H1 (cell line): ENCODE data around the gene WNT9A. TPM values are rescaled to one million over a fixed set of nuclear protein-coding genes. Genes with fewer than 3 reads are reported as not detected.
A peak's percentile ranks its signal among the peaks of the same experiment; 100 is the strongest.

Source experiments
- CTCF ChIA-PET: fragments of 300-600 bp; sonication (Branson Sonifier 250); formaldehyde crosslinking; loops from one replicate; lab custom pipeline; 2021; ENCODE audit not compliant: partially characterized antibody; lab: Charles Lee
- POLR2A ChIA-PET: fragments of 300-600 bp; sonication (Branson Sonifier 250); formaldehyde crosslinking; loops from one replicate; lab custom pipeline; 2021; ENCODE audit warnings: inconsistent platforms; ENCODE audit not compliant: partially characterized antibody; lab: Charles Lee
- DNase-seq, 2 experiments: peaks; one replicate each; pipeline versions ENCODE4 v3.0.0 to v3.0.0-alpha.2; 2010 to 2022; ENCODE audit warnings: low spot score in 2 of 2, low read depth in 1 of 2, mixed read lengths in 1 of 2
- FAIRE-seq: peaks from 2 replicates; lab custom pipeline; 2011; peaks lifted over from hg19 to GRCh38; lab: Jason Lieb, UNC
- H2AFZ ChIP-seq: 2 replicates; pipeline ENCODE4 v1.8.1; 2012; ENCODE audit warnings: low read length, inconsistent platforms
- H2AK5ac ChIP-seq: 2 replicates; pipeline ENCODE4 v1.6.1; 2013; ENCODE audit warnings: low read depth, low read length
- H2BK120ac ChIP-seq: replicated peaks from 2 replicates; pipeline ENCODE3; 2013; ENCODE audit warnings: low read depth, low read length, inconsistent platforms
- H2BK12ac ChIP-seq: 2 replicates; pipeline ENCODE4 v1.6.1; 2013; ENCODE audit warnings: low read depth, low read length
- H2BK15ac ChIP-seq: 2 replicates; pipeline ENCODE4 v1.6.1; 2013; ENCODE audit warnings: low read length
- H2BK20ac ChIP-seq: 2 replicates; pipeline ENCODE4 v1.6.1; 2013; ENCODE audit warnings: low read length
- H2BK5ac ChIP-seq: 2 replicates; pipeline ENCODE4 v1.6.1; 2013; ENCODE audit warnings: low read depth, low read length
- H3K14ac ChIP-seq: 2 replicates; pipeline ENCODE4 v1.6.1; 2013; ENCODE audit warnings: inconsistent platforms; ENCODE audit not compliant: insufficient read length
- H3K18ac ChIP-seq: 2 replicates; pipeline ENCODE4 v1.6.1; 2013; ENCODE audit warnings: low read length; ENCODE audit errors: extremely low read depth
- H3K23ac ChIP-seq: 2 replicates; pipeline ENCODE4 v1.6.1; 2013; ENCODE audit warnings: inconsistent platforms; ENCODE audit not compliant: insufficient read length
- H3K23me2 ChIP-seq: 2 replicates; pipeline ENCODE4 v1.6.1; 2013; ENCODE audit warnings: low read depth, low read length
- H3K27ac ChIP-seq: 2 replicates; pipeline ENCODE4 v1.6.1; 2011; ENCODE audit warnings: low read depth, low read length, inconsistent platforms
- H3K27me3 ChIP-seq, 4 experiments: replicated peaks in 1 of 4; 1 replicate in 1 of 4; 2 replicates in 3 of 4; pipeline versions ENCODE4 v1.6.1 to v1.8.1; 2011 to 2013; ENCODE audit warnings: low read length in 3 of 4, mild to moderate bottlenecking in 3 of 4, inconsistent platforms in 2 of 4, mixed read lengths in 2 of 4, moderate library complexity in 1 of 4; ENCODE audit not compliant: control insufficient read depth in 3 of 4, insufficient read depth in 3 of 4; ENCODE audit errors: extremely low read depth in 1 of 4
- H3K36me3 ChIP-seq, 4 experiments: 2 replicates each; pipeline versions ENCODE4 v1.6.1 to v1.8.1; 2011 to 2013; ENCODE audit warnings: mild to moderate bottlenecking in 4 of 4, low read length in 3 of 4, moderate library complexity in 2 of 4, control low read depth in 1 of 4, inconsistent platforms in 1 of 4; ENCODE audit not compliant: insufficient read depth in 4 of 4, control insufficient read depth in 2 of 4
- H3K4ac ChIP-seq: replicated peaks from 2 replicates; pipeline ENCODE3; 2013; ENCODE audit warnings: low read length, low read depth, mixed read lengths, inconsistent platforms; ENCODE audit not compliant: insufficient read length
- H3K4me1 ChIP-seq, 4 experiments: replicated peaks in 1 of 4; 1 replicate in 1 of 4; 2 replicates in 3 of 4; pipeline versions ENCODE4 v1.6.1 to v1.8.1; 2011 to 2013; ENCODE audit warnings: low read length in 3 of 4, inconsistent platforms in 2 of 4, mixed read lengths in 1 of 4; ENCODE audit not compliant: insufficient read depth in 4 of 4, control insufficient read depth in 3 of 4
- H3K4me2 ChIP-seq, 2 experiments: 2 replicates each; pipeline versions ENCODE4 v1.6.1 to v1.8.1; 2011 to 2013; ENCODE audit warnings: low read depth in 2 of 2, low read length in 2 of 2, control low read depth in 1 of 2, inconsistent platforms in 1 of 2, mild to moderate bottlenecking in 1 of 2; ENCODE audit not compliant: insufficient read depth in 1 of 2
- H3K4me3 ChIP-seq, 4 experiments: fragments of 200-600, 300-600 bp in 1 of 4; sonication (generic), shearing (Covaris generic), sonication (Bioruptor Twin) in 1 of 4; 2 replicates each; pipeline versions ENCODE4 v1.5.1 to v1.8.1; 2011 to 2016; ENCODE audit warnings: low read length in 4 of 4, low read depth in 3 of 4, control low read depth in 2 of 4, inconsistent platforms in 2 of 4, mild to moderate bottlenecking in 2 of 4, mixed read lengths in 1 of 4, moderate library complexity in 1 of 4; ENCODE audit not compliant: insufficient read depth in 2 of 4; ENCODE audit errors: extremely low read depth in 1 of 4
- H3K56ac ChIP-seq: replicated peaks from 2 replicates; pipeline ENCODE3; 2013; ENCODE audit warnings: low read depth, mild to moderate bottlenecking, mixed read lengths, low read length, inconsistent platforms; ENCODE audit not compliant: insufficient read length
- H3K79me1 ChIP-seq: 2 replicates; pipeline ENCODE4 v1.6.1; 2013; ENCODE audit warnings: low read depth, low read length, control low read depth
- H3K79me2 ChIP-seq, 2 experiments: 2 replicates each; pipeline versions ENCODE4 v1.6.1 to v1.8.1; 2012 to 2013; ENCODE audit warnings: low read length in 2 of 2, mild to moderate bottlenecking in 2 of 2, inconsistent platforms in 1 of 2; ENCODE audit not compliant: insufficient read depth in 2 of 2, control insufficient read depth in 1 of 2
- H3K9ac ChIP-seq, 4 experiments: replicated peaks in 1 of 4; 1 replicate in 1 of 4; 2 replicates in 3 of 4; pipeline versions ENCODE4 v1.6.1 to v1.8.1; 2011 to 2013; ENCODE audit warnings: low read depth in 3 of 4, low read length in 3 of 4, control low read depth in 2 of 4, mild to moderate bottlenecking in 2 of 4, moderate library complexity in 2 of 4, inconsistent platforms in 1 of 4; ENCODE audit errors: extremely low read depth in 1 of 4
- H3K9me3 ChIP-seq, 2 experiments: 2 replicates each; pipeline versions ENCODE4 v1.6.1 to v1.8.1; 2012 to 2013; ENCODE audit warnings: mild to moderate bottlenecking in 2 of 2, moderate library complexity in 2 of 2, control low read depth in 1 of 2, inconsistent platforms in 1 of 2, low read depth in 1 of 2, low read length in 1 of 2, mixed read lengths in 1 of 2; ENCODE audit not compliant: insufficient read depth in 2 of 2
- H4K20me1 ChIP-seq, 2 experiments: replicated peaks in 1 of 2; 2 replicates each; pipeline versions ENCODE3 to v1.8.1; 2011 to 2013; ENCODE audit warnings: inconsistent platforms in 2 of 2, low read length in 2 of 2, mild to moderate bottlenecking in 1 of 2; ENCODE audit not compliant: insufficient read depth in 2 of 2, control insufficient read depth in 1 of 2
- H4K5ac ChIP-seq: 2 replicates; pipeline ENCODE4 v1.6.1; 2013; ENCODE audit warnings: low read length, low read depth, mixed read lengths, inconsistent platforms; ENCODE audit not compliant: insufficient read length
- H4K8ac ChIP-seq: 2 replicates; pipeline ENCODE4 v1.8.0; 2013; ENCODE audit warnings: mild to moderate bottlenecking, moderate library complexity, low read length, inconsistent platforms; ENCODE audit not compliant: insufficient read depth; ENCODE audit errors: extremely low read depth
- H4K91ac ChIP-seq: replicated peaks from 2 replicates; pipeline ENCODE3; 2013; ENCODE audit warnings: low read length, mixed read lengths, inconsistent platforms; ENCODE audit not compliant: insufficient read length
- BRCA1 ChIP-seq: IDR thresholded peaks from 2 replicates; pipeline ENCODE4 v1.6.1; 2012; ENCODE audit warnings: low read depth, low read length, improper control_type of control experiment
- CHD1 ChIP-seq: IDR thresholded peaks from 2 replicates; pipeline ENCODE4 v1.6.1; 2012; ENCODE audit warnings: low read depth, low read length, improper control_type of control experiment
- CTBP2 ChIP-seq: IDR thresholded peaks from 2 replicates; pipeline ENCODE4 v1.7.0; 2011; ENCODE audit warnings: borderline replicate concordance, mild to moderate bottlenecking, moderate library complexity, mixed read lengths, low read length; ENCODE audit not compliant: insufficient read depth, insufficient read length
- EP300 ChIP-seq, 2 experiments: IDR thresholded peaks; 1 replicate in 1 of 2; 2 replicates in 1 of 2; pipeline ENCODE4 v1.6.1; 2011 to 2012; ENCODE audit warnings: low read depth in 2 of 2, low read length in 2 of 2, mild to moderate bottlenecking in 2 of 2, borderline replicate concordance in 1 of 2, inconsistent platforms in 1 of 2, moderate library complexity in 1 of 2
- HDAC6 ChIP-seq: IDR thresholded peaks from one replicate; pipeline ENCODE4 v1.7.1; 2012; ENCODE audit warnings: low read depth, mild to moderate bottlenecking, inconsistent platforms, low read length, moderate library complexity
- JUN ChIP-seq: IDR thresholded peaks from 2 replicates; pipeline ENCODE4 v1.6.1; 2011; ENCODE audit warnings: low read depth, mild to moderate bottlenecking, improper control_type of control experiment, low read length
- KDM4A ChIP-seq: IDR thresholded peaks from one replicate; pipeline ENCODE4 v1.7.1; 2012; ENCODE audit warnings: low read depth, mild to moderate bottlenecking, moderate library complexity, low read length, inconsistent platforms; ENCODE audit not compliant: severe bottlenecking
- PHF8 ChIP-seq: fragments of 200-600 bp; sonication (generic); conservative IDR thresholded peaks from 2 replicates; pipeline ENCODE4 v1.7.1; 2012; ENCODE audit warnings: low read depth, mild to moderate bottlenecking, inconsistent platforms, low read length, moderate library complexity
- RAD21 ChIP-seq, 2 experiments: IDR thresholded peaks in 1 of 2; conservative IDR thresholded peaks in 1 of 2; 2 replicates each; pipeline ENCODE4 v1.6.1; 2011; ENCODE audit warnings: low read depth in 2 of 2, low read length in 2 of 2, improper control_type of control experiment in 1 of 2, inconsistent platforms in 1 of 2, mild to moderate bottlenecking in 1 of 2, moderate library complexity in 1 of 2
- TCF12 ChIP-seq: IDR thresholded peaks from 2 replicates; pipeline ENCODE4 v1.6.1; 2011; ENCODE audit warnings: low read depth, mild to moderate bottlenecking, low read length
- TEAD4 ChIP-seq: IDR thresholded peaks from 2 replicates; pipeline ENCODE4 v1.6.1; 2012; ENCODE audit warnings: low read depth, low read length, inconsistent platforms, mixed read lengths
- WGBS, 2 experiments: shearing (Covaris generic) in 1 of 2; methylation state at CpG; one replicate each; pipeline versions ENCODE4 v1.1.6 to v1.1.7; 2013 to 2015; ENCODE audit warnings: low lambda C conversion rate in 2 of 2, mixed read lengths in 2 of 2, inconsistent platforms in 1 of 2, low coverage in 1 of 2, missing lambda C conversion rate in 1 of 2; ENCODE audit not compliant: insufficient replicate concordance in 2 of 2, insufficient coverage in 1 of 2, insufficient read length in 1 of 2; ENCODE audit errors: extremely low coverage in 1 of 2, missing lambda C conversion rate in 1 of 2; 5-methylcytosine and 5-hydroxymethylcytosine counted together
- polyA plus RNA-seq, 7 experiments: library from polyadenylated mRNA; depleted of rRNA in 3 of 7; stranded (reverse) in 5 of 7; unstranded in 2 of 7; fragments of >200 nt in 5 of 7; fragments of 200-250 nt in 2 of 7; gene quantifications; 1 replicate in 5 of 7; 2 replicates in 1 of 7; 4 replicates in 1 of 7; pipeline versions ENCODE4 v1.2.1 to v1.2.3, GENCODE V29; 2011 to 2013; ENCODE audit warnings: missing spikeins in 2 of 7, mixed read lengths in 2 of 7
- total RNA-seq: library from RNA; stranded (reverse); fragmentation: NEBNext Ultra II Directional; extraction: Animal tissue kit (Norgen Biotek cat#: 25700); gene quantifications from 2 replicates; pipeline ENCODE4 v1.2.1, GENCODE V29; 2021

The WNT9A gene
- total and polyA plus RNA-seq, 2 of the 8 experiments (the other 6 are each of a cell fraction or from before 2014, with no cell fraction given): 1.1 to 1.5 TPM

GRCh38 chr1:227894831-227895451 lies 52.8 kb downstream of the WNT9A start:
- Histone ChIP-seq H3K56ac (no peak overlapping the region), H3K4ac (no peak overlapping the region), H3K4me2 (no peak overlapping the region), H3K27ac (no peak overlapping the region), H3K18ac (no peak overlapping the region), H3K79me1 (no peaks in the 10 kb centered on the region), H3K4me1 (peaks cover 0 to 16% (median 2%) of the 10 kb centered on the region in 4 experiments; a peak in 4 of 7 replicates), H3K27me3 (no peaks in the 10 kb centered on the region), H3K23ac (no peak overlapping the region), H4K8ac (no peak overlapping the region), H4K5ac (no peak overlapping the region), H3K14ac (no peak overlapping the region), H2BK20ac (no peak overlapping the region), H2BK120ac (no peak overlapping the region), H2BK5ac (no peak overlapping the region), H4K20me1 (no peaks in the 10 kb centered on the region), H3K23me2 (no peaks in the 10 kb centered on the region), H3K36me3 (no peaks in the 10 kb centered on the region), H2AFZ (no peak overlapping the region), H3K79me2 (no peaks in the 10 kb centered on the region), H3K9ac (no peak overlapping the region), H2BK12ac (0 out of 2 replicates have a peak overlapping the region, but pooled peaks have one; percentile 62), H2BK15ac (no peak overlapping the region), H3K9me3 (no peaks in the 10 kb centered on the region), H4K91ac (peak overlapping the region; percentile 19), H2AK5ac (no peak overlapping the region), H3K4me3 (no peak overlapping the region)
- DNase-seq (peak in 1 of 2 experiments; percentile 33), FAIRE-seq (no peak)
- POLR2A ChIA-PET: no interaction called here
- 89% methylated on average over 12 of the region's 12 CpGs; no CpG with 5 or more reads in 1 of the 2 experiments for WGBS, 2 experiments
- CTCF ChIA-PET: no interaction called here
- TF ChIP-seq TCF12: no peak
- TF ChIP-seq TEAD4: no peak
- no peak for TF ChIP-seq KDM4A
- TF ChIP-seq JUN: no peak
- TF ChIP-seq RAD21 (IDR thresholded peaks at IDR 0.05 in 1 of 2, conservative IDR thresholded peaks at IDR 0.05 in 1 of 2; ENCODE audit: low read depth in 2 of 2, low read length in 2 of 2): no peak
- TF ChIP-seq PHF8: no peak
- no peak for TF ChIP-seq CHD1
- TF ChIP-seq CTBP2: no peak
- no peak for TF ChIP-seq EP300 (IDR thresholded peaks at IDR 0.05; ENCODE audit: borderline replicate concordance in 1 of 2, low read depth in 2 of 2, low read length in 2 of 2)
- TF ChIP-seq BRCA1: no peak
- TF ChIP-seq HDAC6: no peak
